Activated CD8-positive, alpha-beta T cell treated with anti-CD3 and anti-CD28 coated beads for 36 hours (primary cell): ENCODE results near the gene BDH2. TPM values are rescaled to one million over a fixed set of nuclear protein-coding genes. Genes with fewer than 3 reads are reported as not detected.

Source experiments
- ATAC-seq: fragments of 200-7000 bp; cut with Tn5 transposase; one replicate; pipeline ENCODE4 v1.10.0; 2021; ENCODE audit warnings: mild to moderate bottlenecking, moderate library complexity
- CTCF ChIA-PET: fragments of 350-600 bp; sonication (Branson Sonifier 250); formaldehyde crosslinking; loops from one replicate; lab custom pipeline; 2021; ENCODE audit warnings: antibody characterized with exemption; lab: Charles Lee
- POLR2A ChIA-PET: fragments of 350-600 bp; sonication (Branson Sonifier 250); formaldehyde crosslinking; loops from one replicate; lab custom pipeline; 2021; ENCODE audit warnings: antibody characterized with exemption; lab: Charles Lee
- DNase-seq: peaks from one replicate; pipeline ENCODE4 v3.0.0-alpha.2; 2020
- H3K27ac Mint-ChIP-seq: one replicate; pipeline ENCODE4 v1.8.0; 2021; ENCODE audit warnings: mild to moderate bottlenecking, mixed read lengths
- H3K27me3 Mint-ChIP-seq: one replicate; pipeline ENCODE4 v1.8.0; 2021; ENCODE audit warnings: mixed read lengths
- H3K36me3 Mint-ChIP-seq: one replicate; pipeline ENCODE4 v1.8.0; 2021; ENCODE audit warnings: low read depth, mixed read lengths
- H3K4me1 Mint-ChIP-seq: one replicate; pipeline ENCODE4 v1.8.0; 2021; ENCODE audit warnings: low read depth, mixed read lengths
- H3K4me3 Mint-ChIP-seq: one replicate; pipeline ENCODE4 v1.8.0; 2021; ENCODE audit warnings: mild to moderate bottlenecking, moderate library complexity, mixed read lengths
- H3K9me3 Mint-ChIP-seq: one replicate; pipeline ENCODE4 v1.8.0; 2021; ENCODE audit warnings: mixed read lengths
- CTCF ChIP-seq: fragments of 200-600 bp; IDR thresholded peaks from one replicate; pipeline ENCODE4 v1.8.0; 2022; ENCODE audit warnings: antibody characterized with exemption, mild to moderate bottlenecking
- intact Hi-C: fragments of 100-400 bp; cut with micrococcal nuclease; formaldehyde crosslinking; loops from one replicate; pipeline ENCODE4 v1.10.0; 2022
- total RNA-seq, 2 experiments: library from RNA; stranded (reverse); gene quantifications; one replicate each; pipeline ENCODE4 v1.2.3, GENCODE V29; 2021

The BDH2 gene
- total RNA-seq, 2 experiments from 2014 or later = 17.0 to 19.4 TPM

- ATAC-seq = no peak
- intact Hi-C loops = no loop called here
- CTCF ChIA-PET = interaction anchor here (2.0 kb wide), 1 partner anchor 62 kb away, joined by 6 read pairs; no protein-coding TSS in a partner anchor
- Mint-ChIP-seq H3K27ac (no peak overlapping the region), H3K9me3 (no peaks in the 10 kb centered on the region), H3K4me1 (peaks cover 11% of the 10 kb centered on the region), H3K27me3 (no peaks in the 10 kb centered on the region), H3K36me3 (peaks cover 8% of the 10 kb centered on the region), H3K4me3 (no peak overlapping the region)
- DNase-seq = no peak
- TF ChIP-seq CTCF = no peak
- POLR2A ChIA-PET = no interaction called here
These were observed 70.3 kb downstream of the BDH2 start for GRCh38 chr4:103029300-103029699.

Other genes with a start within 250 kb of the BDH2 start
- 10 to 100 TPM; 31.1 to 32.3 TPM for gene CISD2, start 230.8 kb downstream of the BDH2 start, total RNA-seq
- 1 to 10 TPM; 1.9 to 2.4 TPM for gene SLC9B1, start 80.1 kb downstream of the BDH2 start, total RNA-seq
- gene SLC9B2, start 23.1 kb downstream of the BDH2 start, total RNA-seq = 10 to 100 TPM; 35.6 to 40.2 TPM
- 10 to 100 TPM; 36.7 to 39.0 TPM for gene CENPE, start 98.5 kb upstream of the BDH2 start, total RNA-seq